HepG2 (cell line): ENCODE results near the gene PDGFRA. TPM values are rescaled to one million over a fixed set of nuclear protein-coding genes. Genes with fewer than 3 reads are reported as not detected.

ENCODE experiments used
- ASH2L ChIP-seq: fragments of 300-600, 200-600 bp; sonication (generic); IDR thresholded peaks from 2 replicates; pipeline ENCODE4 v1.7.0; 2017; ENCODE audit warnings: low read depth, mild to moderate bottlenecking, moderate library complexity, mixed read lengths, low read length; ENCODE audit not compliant: insufficient read length
- CHCHD3 ChIP-seq: sonication (generic); formaldehyde crosslinking; IDR thresholded peaks from 2 replicates; pipeline ENCODE4 v1.8.0; 2022; ENCODE audit warnings: mild to moderate bottlenecking, missing genetic modification reagents, moderate library complexity
- NFIB ChIP-seq: sonication (generic); formaldehyde crosslinking; IDR thresholded peaks from 2 replicates; pipeline ENCODE4 v1.9.0; 2021; ENCODE audit warnings: missing genetic modification reagents, mild to moderate bottlenecking, borderline replicate concordance
- SP2 ChIP-seq: sonication (generic); formaldehyde crosslinking; IDR thresholded peaks from 2 replicates; pipeline ENCODE4 v1.5.1; 2020; ENCODE audit warnings: mild to moderate bottlenecking, missing genetic modification reagents
- SYNCRIP ChIP-seq: fragments of 200-400 bp; formaldehyde crosslinking; IDR thresholded peaks from 2 replicates; pipeline ENCODE4 v1.6.1; 2018; ENCODE audit warnings: mild to moderate bottlenecking, low read depth, low read length; ENCODE audit not compliant: insufficient read depth
- ZFP90 ChIP-seq: sonication (generic); formaldehyde crosslinking; IDR thresholded peaks from 2 replicates; pipeline ENCODE4 v1.8.0; 2022; ENCODE audit warnings: missing genetic modification reagents, mild to moderate bottlenecking, inconsistent platforms, borderline replicate concordance
- ZNF256 ChIP-seq: sonication (generic); formaldehyde crosslinking; conservative IDR thresholded peaks from 2 replicates; pipeline ENCODE4 v1.4.0; 2020; ENCODE audit warnings: missing genetic modification reagents
- ZNF768 ChIP-seq: sonication (generic); formaldehyde crosslinking; IDR thresholded peaks from 2 replicates; pipeline ENCODE4 v1.4.0; 2020; ENCODE audit warnings: missing genetic modification reagents
- polyA plus RNA-seq, 8 experiments: library from polyadenylated mRNA; depleted of rRNA in 3 of 8; stranded (reverse) in 7 of 8; unstranded in 1 of 8; fragments of >200 nt; fragmentation: Illumina TruSeq in 4 of 8; extraction: Trizol in 4 of 8; gene quantifications; 2 replicates each; pipeline versions ENCODE4 v1.2.1 to v1.2.3, GENCODE V29; 2011 to 2016; ENCODE audit warnings: low read depth in 4 of 8, missing spikeins in 1 of 8, mixed read lengths in 1 of 8; ENCODE audit not compliant: insufficient read depth in 1 of 8
- total RNA-seq, 5 experiments: library from RNA; depleted of rRNA; stranded (reverse); fragments of >200 nt; fragmentation: Illumina TruSeq; extraction: Trizol; gene quantifications; 2 replicates each; pipeline ENCODE4 v1.2.3, GENCODE V29; 2016; ENCODE audit warnings: low read depth in 1 of 5
- TF ChIP-seq, protein P1 (sequence below): sonication (generic); formaldehyde crosslinking; IDR thresholded peaks from 2 replicates; pipeline ENCODE4 v1.9.0; 2021; ENCODE audit warnings: mild to moderate bottlenecking, missing genetic modification reagents
- TF ChIP-seq, protein P2 (sequence below): IDR thresholded peaks from 2 replicates; pipeline ENCODE4 v1.6.1; 2016
- TF ChIP-seq, protein P3 (sequence below): sonication (generic); formaldehyde crosslinking; conservative IDR thresholded peaks from 2 replicates; pipeline ENCODE4 v1.4.0; 2020; ENCODE audit warnings: missing genetic modification reagents
- TF ChIP-seq, protein P4 (sequence below): sonication (generic); formaldehyde crosslinking; IDR thresholded peaks from 2 replicates; pipeline ENCODE4 v1.8.1; 2022; ENCODE audit warnings: low read depth, mild to moderate bottlenecking, missing genetic modification reagents
- TF ChIP-seq, protein P5 (sequence below): sonication (generic); formaldehyde crosslinking; IDR thresholded peaks from 2 replicates; pipeline ENCODE4 v1.4.0; 2020; ENCODE audit warnings: missing genetic modification reagents, borderline replicate concordance
- TF ChIP-seq, protein P6 (sequence below): sonication (generic); formaldehyde crosslinking; IDR thresholded peaks from 2 replicates; pipeline ENCODE4 v1.5.0; 2020; ENCODE audit warnings: missing genetic modification reagents, mild to moderate bottlenecking, borderline replicate concordance

Gene PDGFRA
- total and polyA plus RNA-seq, 2 of the 13 experiments (the other 11 are each of a cell fraction or from before 2014, with no cell fraction given) = 0.04 TPM; not detected in 1

DNA sequence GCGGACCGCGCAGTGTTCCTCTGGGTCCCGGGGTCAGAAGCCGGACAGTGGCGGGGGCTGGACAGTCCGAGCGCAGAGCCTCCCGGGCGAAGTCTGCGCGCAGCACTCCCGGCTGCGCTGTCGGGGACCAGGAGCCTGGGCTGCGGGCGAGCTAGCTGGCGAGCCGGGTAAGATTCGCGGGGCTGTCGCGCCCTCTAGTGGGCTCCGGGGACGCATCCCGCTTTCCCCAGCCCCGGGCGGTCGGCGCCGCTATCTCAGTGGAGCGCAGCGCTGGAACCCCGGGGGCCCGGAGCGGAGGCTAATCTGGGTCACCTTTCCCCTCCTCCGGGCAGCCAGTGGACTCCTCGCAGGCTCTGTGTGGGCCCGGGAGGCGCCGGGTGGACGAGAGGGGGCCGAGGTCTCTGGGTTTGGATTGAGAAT is 4.2 kb downstream of the PDGFRA start (continued):
- TF ChIP-seq, protein P1, sequence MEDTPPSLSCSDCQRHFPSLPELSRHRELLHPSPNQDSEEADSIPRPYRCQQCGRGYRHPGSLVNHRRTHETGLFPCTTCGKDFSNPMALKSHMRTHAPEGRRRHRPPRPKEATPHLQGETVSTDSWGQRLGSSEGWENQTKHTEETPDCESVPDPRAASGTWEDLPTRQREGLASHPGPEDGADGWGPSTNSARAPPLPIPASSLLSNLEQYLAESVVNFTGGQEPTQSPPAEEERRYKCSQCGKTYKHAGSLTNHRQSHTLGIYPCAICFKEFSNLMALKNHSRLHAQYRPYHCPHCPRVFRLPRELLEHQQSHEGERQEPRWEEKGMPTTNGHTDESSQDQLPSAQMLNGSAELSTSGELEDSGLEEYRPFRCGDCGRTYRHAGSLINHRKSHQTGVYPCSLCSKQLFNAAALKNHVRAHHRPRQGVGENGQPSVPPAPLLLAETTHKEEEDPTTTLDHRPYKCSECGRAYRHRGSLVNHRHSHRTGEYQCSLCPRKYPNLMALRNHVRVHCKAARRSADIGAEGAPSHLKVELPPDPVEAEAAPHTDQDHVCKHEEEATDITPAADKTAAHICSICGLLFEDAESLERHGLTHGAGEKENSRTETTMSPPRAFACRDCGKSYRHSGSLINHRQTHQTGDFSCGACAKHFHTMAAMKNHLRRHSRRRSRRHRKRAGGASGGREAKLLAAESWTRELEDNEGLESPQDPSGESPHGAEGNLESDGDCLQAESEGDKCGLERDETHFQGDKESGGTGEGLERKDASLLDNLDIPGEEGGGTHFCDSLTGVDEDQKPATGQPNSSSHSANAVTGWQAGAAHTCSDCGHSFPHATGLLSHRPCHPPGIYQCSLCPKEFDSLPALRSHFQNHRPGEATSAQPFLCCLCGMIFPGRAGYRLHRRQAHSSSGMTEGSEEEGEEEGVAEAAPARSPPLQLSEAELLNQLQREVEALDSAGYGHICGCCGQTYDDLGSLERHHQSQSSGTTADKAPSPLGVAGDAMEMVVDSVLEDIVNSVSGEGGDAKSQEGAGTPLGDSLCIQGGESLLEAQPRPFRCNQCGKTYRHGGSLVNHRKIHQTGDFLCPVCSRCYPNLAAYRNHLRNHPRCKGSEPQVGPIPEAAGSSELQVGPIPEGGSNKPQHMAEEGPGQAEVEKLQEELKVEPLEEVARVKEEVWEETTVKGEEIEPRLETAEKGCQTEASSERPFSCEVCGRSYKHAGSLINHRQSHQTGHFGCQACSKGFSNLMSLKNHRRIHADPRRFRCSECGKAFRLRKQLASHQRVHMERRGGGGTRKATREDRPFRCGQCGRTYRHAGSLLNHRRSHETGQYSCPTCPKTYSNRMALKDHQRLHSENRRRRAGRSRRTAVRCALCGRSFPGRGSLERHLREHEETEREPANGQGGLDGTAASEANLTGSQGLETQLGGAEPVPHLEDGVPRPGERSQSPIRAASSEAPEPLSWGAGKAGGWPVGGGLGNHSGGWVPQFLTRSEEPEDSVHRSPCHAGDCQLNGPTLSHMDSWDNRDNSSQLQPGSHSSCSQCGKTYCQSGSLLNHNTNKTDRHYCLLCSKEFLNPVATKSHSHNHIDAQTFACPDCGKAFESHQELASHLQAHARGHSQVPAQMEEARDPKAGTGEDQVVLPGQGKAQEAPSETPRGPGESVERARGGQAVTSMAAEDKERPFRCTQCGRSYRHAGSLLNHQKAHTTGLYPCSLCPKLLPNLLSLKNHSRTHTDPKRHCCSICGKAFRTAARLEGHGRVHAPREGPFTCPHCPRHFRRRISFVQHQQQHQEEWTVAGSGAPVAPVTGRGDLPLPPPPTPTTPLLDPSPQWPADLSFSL (CRISPR knock-in tag) = peak; percentile 36; the same call in 1 of the 2 replicates
- TF ChIP-seq ZFP90 (CRISPR knock-in tag) = peak; percentile 54; the same call in 1 of the 2 replicates
- no peak for TF ChIP-seq ASH2L
- TF ChIP-seq, protein P2, sequence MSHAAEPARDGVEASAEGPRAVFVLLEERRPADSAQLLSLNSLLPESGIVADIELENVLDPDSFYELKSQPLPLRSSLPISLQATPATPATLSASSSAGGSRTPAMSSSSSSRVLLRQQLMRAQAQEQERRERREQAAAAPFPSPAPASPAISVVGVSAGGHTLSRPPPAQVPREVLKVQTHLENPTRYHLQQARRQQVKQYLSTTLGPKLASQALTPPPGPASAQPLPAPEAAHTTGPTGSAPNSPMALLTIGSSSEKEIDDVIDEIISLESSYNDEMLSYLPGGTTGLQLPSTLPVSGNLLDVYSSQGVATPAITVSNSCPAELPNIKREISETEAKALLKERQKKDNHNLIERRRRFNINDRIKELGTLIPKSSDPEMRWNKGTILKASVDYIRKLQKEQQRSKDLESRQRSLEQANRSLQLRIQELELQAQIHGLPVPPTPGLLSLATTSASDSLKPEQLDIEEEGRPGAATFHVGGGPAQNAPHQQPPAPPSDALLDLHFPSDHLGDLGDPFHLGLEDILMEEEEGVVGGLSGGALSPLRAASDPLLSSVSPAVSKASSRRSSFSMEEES (CRISPR knock-in tag) = no peak
- TF ChIP-seq CHCHD3 = no peak
- TF ChIP-seq SYNCRIP = no peak
- no peak for TF ChIP-seq NFIB (CRISPR knock-in tag)
- TF ChIP-seq, protein P3, sequence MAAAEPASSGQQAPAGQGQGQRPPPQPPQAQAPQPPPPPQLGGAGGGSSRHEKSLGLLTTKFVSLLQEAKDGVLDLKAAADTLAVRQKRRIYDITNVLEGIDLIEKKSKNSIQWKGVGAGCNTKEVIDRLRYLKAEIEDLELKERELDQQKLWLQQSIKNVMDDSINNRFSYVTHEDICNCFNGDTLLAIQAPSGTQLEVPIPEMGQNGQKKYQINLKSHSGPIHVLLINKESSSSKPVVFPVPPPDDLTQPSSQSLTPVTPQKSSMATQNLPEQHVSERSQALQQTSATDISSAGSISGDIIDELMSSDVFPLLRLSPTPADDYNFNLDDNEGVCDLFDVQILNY = no peak
- TF ChIP-seq, protein P4, sequence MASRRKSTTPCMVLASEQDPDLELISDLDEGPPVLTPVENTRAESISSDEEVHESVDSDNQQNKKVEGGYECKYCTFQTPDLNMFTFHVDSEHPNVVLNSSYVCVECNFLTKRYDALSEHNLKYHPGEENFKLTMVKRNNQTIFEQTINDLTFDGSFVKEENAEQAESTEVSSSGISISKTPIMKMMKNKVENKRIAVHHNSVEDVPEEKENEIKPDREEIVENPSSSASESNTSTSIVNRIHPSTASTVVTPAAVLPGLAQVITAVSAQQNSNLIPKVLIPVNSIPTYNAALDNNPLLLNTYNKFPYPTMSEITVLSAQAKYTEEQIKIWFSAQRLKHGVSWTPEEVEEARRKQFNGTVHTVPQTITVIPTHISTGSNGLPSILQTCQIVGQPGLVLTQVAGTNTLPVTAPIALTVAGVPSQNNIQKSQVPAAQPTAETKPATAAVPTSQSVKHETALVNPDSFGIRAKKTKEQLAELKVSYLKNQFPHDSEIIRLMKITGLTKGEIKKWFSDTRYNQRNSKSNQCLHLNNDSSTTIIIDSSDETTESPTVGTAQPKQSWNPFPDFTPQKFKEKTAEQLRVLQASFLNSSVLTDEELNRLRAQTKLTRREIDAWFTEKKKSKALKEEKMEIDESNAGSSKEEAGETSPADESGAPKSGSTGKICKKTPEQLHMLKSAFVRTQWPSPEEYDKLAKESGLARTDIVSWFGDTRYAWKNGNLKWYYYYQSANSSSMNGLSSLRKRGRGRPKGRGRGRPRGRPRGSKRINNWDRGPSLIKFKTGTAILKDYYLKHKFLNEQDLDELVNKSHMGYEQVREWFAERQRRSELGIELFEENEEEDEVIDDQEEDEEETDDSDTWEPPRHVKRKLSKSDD = no peak
- TF ChIP-seq, protein P5, sequence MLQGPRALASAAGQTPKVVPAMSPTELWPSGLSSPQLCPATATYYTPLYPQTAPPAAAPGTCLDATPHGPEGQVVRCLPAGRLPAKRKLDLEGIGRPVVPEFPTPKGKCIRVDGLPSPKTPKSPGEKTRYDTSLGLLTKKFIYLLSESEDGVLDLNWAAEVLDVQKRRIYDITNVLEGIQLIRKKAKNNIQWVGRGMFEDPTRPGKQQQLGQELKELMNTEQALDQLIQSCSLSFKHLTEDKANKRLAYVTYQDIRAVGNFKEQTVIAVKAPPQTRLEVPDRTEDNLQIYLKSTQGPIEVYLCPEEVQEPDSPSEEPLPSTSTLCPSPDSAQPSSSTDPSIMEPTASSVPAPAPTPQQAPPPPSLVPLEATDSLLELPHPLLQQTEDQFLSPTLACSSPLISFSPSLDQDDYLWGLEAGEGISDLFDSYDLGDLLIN (CRISPR knock-in tag) = 0 out of 2 replicates have a peak, but pooled peaks have one; percentile 20
- TF ChIP-seq ZNF768 = 0 out of 2 replicates have a peak, but pooled peaks have one; percentile 52
- TF ChIP-seq SP2 (CRISPR knock-in tag) = no peak
- TF ChIP-seq, protein P6, sequence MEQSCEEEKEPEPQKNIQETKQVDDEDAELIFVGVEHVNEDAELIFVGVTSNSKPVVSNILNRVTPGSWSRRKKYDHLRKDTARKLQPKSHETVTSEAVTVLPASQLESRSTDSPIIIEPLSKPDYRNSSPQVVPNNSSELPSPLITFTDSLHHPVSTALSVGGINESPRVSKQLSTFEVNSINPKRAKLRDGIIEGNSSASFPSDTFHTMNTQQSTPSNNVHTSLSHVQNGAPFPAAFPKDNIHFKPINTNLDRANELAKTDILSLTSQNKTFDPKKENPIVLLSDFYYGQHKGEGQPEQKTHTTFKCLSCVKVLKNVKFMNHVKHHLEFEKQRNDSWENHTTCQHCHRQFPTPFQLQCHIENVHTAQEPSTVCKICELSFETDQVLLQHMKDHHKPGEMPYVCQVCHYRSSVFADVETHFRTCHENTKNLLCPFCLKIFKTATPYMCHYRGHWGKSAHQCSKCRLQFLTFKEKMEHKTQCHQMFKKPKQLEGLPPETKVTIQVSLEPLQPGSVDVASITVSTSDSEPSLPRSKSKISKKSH (CRISPR knock-in tag) = no peak
- peak; percentile 35; the same call in 1 of the 2 replicates for TF ChIP-seq ZNF256 (CRISPR knock-in tag)
